ENCODE measurements around the gene C11orf58.

Gene C11orf58

GRCh38 chr11:16759857-16760508 is 21.5 kb downstream of the C11orf58 start:
- H2AFZ ChIP-seq (ENCODE audit: low read depth, low read length), result no peak overlapping the region
- peaks cover 28% of the 10 kb centered on the region for H3K36me3 ChIP-seq (replicated peaks; ENCODE audit: low read depth, low read length)
- no peak overlapping the region for H3K4me2 ChIP-seq (ENCODE audit: low read length)
- H3K9ac ChIP-seq (ENCODE audit: low read length), result no peak overlapping the region
- H3K4me3 ChIP-seq (ENCODE audit: low read length), result no peak overlapping the region
- H3K4me1 ChIP-seq (ENCODE audit: low read length), result no peaks in the 10 kb centered on the region
- TF ChIP-seq EZH2phosphoT487 (IDR thresholded peaks at IDR 0.05; ENCODE audit: low read depth) (no peak), CTCF (IDR thresholded peaks at IDR 0.05; ENCODE audit: low read depth, low read length) (no peak)
- H3K27ac ChIP-seq (ENCODE audit: low read length), result no peak overlapping the region
- H4K20me1 ChIP-seq (ENCODE audit: insufficient read depth, low read length), result no peaks in the 10 kb centered on the region
- H3K79me2 ChIP-seq (ENCODE audit: low read length), result no peaks in the 10 kb centered on the region
- H3K9me3 ChIP-seq (ENCODE audit: insufficient read depth, low read length), result no peaks in the 10 kb centered on the region
- H3K27me3 ChIP-seq (ENCODE audit: low read depth, low read length), result no peaks in the 10 kb centered on the region

- Histone ChIP-seq H3K9me3 (ENCODE audit: insufficient read depth, low read length) (no peaks in the 10 kb centered on the region), H2AFZ (ENCODE audit: low read depth, low read length) (no peak overlapping the region), H3K36me3 (replicated peaks; ENCODE audit: low read depth, low read length) (peaks cover 4% of the 10 kb centered on the region), H3K27me3 (ENCODE audit: low read depth, low read length) (0 out of 2 replicates have a peak, but pooled peaks cover 2% of the 10 kb centered on the region), H3K4me2 (ENCODE audit: low read length) (no peak overlapping the region), H3K4me3 (ENCODE audit: low read length) (no peak overlapping the region), H3K79me2 (ENCODE audit: low read length) (no peaks in the 10 kb centered on the region), H4K20me1 (ENCODE audit: insufficient read depth, low read length) (no peaks in the 10 kb centered on the region), H3K4me1 (ENCODE audit: low read length) (no peaks in the 10 kb centered on the region), H3K9ac (ENCODE audit: low read length) (no peak overlapping the region), H3K27ac (ENCODE audit: low read length) (no peak overlapping the region)
- no peak for TF ChIP-seq CTCF (IDR thresholded peaks at IDR 0.05; ENCODE audit: low read depth, low read length)
- TF ChIP-seq EZH2phosphoT487 (IDR thresholded peaks at IDR 0.05; ENCODE audit: low read depth), result no peak
Measured at GRCh38 chr11:16763746-16764145, 25.3 kb downstream of the C11orf58 start.

GRCh38 chr11:16764888-16765287 is 26.4 kb downstream of the C11orf58 start:
- Histone ChIP-seq H3K27me3 (ENCODE audit: low read depth, low read length) (0 out of 2 replicates have a peak, but pooled peaks cover 2% of the 10 kb centered on the region), H3K79me2 (ENCODE audit: low read length) (no peaks in the 10 kb centered on the region), H3K36me3 (replicated peaks; ENCODE audit: low read depth, low read length) (no peaks in the 10 kb centered on the region), H3K27ac (ENCODE audit: low read length) (no peak overlapping the region), H3K4me3 (ENCODE audit: low read length) (no peak overlapping the region), H3K9me3 (ENCODE audit: insufficient read depth, low read length) (no peaks in the 10 kb centered on the region), H3K9ac (ENCODE audit: low read length) (no peak overlapping the region), H2AFZ (ENCODE audit: low read depth, low read length) (no peak overlapping the region), H4K20me1 (ENCODE audit: insufficient read depth, low read length) (no peaks in the 10 kb centered on the region), H3K4me2 (ENCODE audit: low read length) (no peak overlapping the region), H3K4me1 (ENCODE audit: low read length) (no peaks in the 10 kb centered on the region)
- TF ChIP-seq EZH2phosphoT487 (IDR thresholded peaks at IDR 0.05; ENCODE audit: low read depth) (no peak), CTCF (IDR thresholded peaks at IDR 0.05; ENCODE audit: low read depth, low read length) (no peak)

- H3K79me2 ChIP-seq (ENCODE audit: low read length), result no peaks in the 10 kb centered on the region
Measured at GRCh38 chr11:16767137-16767536, 28.7 kb downstream of the C11orf58 start.

More at GRCh38 chr11:16767137-16767536, 28.7 kb downstream of the C11orf58 start:
- no peaks in the 10 kb centered on the region for H3K9me3 ChIP-seq (ENCODE audit: insufficient read depth, low read length)
- H3K4me3 ChIP-seq (ENCODE audit: low read length), result no peak overlapping the region
- no peak overlapping the region for H3K27ac ChIP-seq (ENCODE audit: low read length)
- no peaks in the 10 kb centered on the region for H3K36me3 ChIP-seq (replicated peaks; ENCODE audit: low read depth, low read length)
- H3K9ac ChIP-seq (ENCODE audit: low read length), result no peak overlapping the region
- no peaks in the 10 kb centered on the region for H3K4me1 ChIP-seq (ENCODE audit: low read length)
- peaks cover 7% of the 10 kb centered on the region; the same call in 1 of the 2 replicates for H3K27me3 ChIP-seq (ENCODE audit: low read depth, low read length)
- H3K4me2 ChIP-seq (ENCODE audit: low read length), result no peak overlapping the region
- no peaks in the 10 kb centered on the region for H4K20me1 ChIP-seq (ENCODE audit: insufficient read depth, low read length)
- no peak for TF ChIP-seq CTCF (IDR thresholded peaks at IDR 0.05; ENCODE audit: low read depth, low read length)
- TF ChIP-seq EZH2phosphoT487 (IDR thresholded peaks at IDR 0.05; ENCODE audit: low read depth), result no peak
- H2AFZ ChIP-seq (ENCODE audit: low read depth, low read length), result no peak overlapping the region
